Fibroblast of gingiva (primary cell): ENCODE measurements around the gene PIGT.
A peak's percentile ranks its signal among the peaks of the same experiment; 100 is the strongest.

Source experiments
- DNase-seq: peaks from one replicate; pipeline ENCODE4 v3.0.0-alpha.2; 2011; ENCODE audit warnings: low read depth

Gene PIGT

DNA sequence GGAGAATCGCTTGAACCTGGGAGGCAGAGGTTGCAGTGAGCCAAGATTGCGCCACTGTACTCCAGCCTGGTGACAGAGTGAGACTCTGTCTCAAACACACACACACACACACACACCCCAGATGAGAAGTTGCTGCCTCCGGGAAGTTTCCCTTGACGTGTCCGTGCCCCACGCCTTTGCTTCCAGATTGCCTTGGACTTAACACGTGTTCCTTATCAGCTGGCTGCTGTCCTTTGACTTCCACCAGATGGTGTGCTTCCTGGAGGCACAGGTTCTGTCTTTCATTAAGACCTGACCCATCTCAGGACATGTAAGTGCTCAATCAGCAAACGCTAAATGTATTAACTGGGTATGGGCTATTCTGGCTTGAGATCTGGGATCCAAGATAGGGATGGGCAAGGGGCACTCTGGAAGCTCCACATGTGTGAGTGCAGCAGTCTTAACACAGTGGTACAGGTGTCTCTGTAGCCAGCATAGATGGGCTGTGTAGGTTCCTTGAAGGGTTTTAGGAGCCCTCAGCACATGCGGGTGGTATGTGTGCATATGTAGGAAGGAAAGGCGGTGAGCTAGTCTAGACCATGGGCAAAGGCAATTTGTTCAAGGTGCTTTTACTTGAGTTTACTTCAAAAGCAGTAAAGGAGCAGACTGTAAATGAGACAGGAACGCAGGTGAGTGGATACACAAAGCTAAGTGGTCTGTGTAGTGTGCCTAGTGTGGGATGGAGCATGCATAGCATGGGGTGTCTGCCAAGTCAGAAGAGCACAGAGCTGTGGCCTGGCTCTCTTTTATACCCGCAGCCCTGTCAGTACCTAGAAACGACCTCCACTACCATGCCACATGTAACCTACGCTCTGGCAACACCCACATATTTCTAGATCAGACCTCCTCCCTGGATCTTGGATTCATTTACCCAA lies 11.6 kb downstream of the PIGT start:
- no peak for DNase-seq

DNA sequence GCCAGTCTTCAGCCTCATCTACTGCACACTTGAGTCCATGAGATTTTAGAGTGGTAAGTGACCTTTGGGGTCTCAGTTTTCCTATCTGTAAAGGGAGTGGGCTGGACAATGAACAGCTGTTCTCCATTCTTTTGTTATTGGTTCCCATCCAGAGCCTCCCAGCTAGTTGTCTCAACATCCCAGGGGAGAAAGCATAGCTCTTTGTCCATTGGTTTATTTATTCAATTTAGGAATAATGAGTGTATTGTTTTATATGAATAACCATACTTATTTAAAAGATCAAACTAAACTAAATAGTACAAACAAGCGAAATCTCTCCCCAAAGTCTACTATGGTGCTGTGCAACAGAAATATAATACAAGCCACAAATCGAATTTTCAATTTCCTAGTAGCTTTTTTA lies 13.7 kb downstream of the PIGT start:
- DNase-seq = no peak

DNA sequence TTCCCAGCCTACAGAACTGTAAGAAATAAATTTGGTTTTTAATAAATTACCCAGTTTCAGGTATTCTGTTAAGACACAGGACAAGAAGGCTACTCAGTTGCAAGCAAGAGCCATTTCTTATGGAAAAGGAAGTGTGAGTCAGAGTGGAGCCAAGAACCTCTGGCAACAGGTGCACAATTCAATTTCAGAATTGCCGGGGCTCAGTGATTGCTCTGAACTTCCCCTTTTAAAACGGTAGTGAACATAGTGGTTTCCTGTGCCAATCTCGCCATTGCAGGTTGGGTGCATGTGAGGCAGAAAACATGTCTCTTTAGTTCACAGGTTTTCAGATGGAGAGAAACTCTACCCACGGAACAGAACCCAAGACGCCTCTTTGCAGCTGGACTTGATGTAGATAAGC lies 16.4 kb downstream of the PIGT start:
- DNase-seq = no peak

DNA sequence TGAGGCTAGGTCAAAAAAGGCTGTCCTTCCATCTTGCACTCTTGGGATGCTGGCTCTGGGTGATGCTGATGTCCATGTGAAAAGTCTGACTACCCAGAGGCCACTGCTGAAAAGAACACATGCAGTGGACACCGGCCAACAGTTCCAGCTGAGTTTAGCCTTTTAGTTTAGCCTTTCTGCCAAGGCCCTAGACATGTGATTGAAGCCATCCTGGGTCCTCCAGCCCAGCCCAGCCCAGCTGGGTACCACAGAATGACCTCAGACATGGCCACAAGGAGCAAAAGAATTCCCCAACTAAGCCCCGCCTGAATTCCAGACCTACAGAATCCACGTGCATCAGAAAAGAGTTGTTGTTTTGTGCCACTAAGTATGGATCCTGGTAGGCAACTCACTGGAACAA lies 17.4 kb downstream of the PIGT start:
- peak; percentile 74 for DNase-seq

DNA sequence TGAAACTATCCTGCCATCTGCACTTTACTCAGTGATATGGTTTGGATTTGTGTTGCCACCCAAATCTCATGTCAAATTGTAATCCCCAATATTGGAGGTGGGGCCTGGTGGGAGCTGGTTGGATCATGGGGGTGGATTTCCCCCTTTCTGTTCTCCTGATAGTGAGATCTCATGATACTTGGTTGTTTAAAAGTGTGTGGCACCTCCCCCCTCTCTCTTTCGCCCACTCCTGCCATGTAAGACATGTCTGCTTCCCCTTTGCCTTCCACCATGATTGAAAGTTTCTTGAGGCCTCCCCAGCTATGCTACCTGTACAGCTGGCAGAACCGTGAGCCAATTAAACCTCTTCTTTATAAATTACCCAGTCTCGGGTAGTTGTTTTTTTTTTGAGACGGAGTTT lies 18.0 kb downstream of the PIGT start:
- DNase-seq = no peak

DNA sequence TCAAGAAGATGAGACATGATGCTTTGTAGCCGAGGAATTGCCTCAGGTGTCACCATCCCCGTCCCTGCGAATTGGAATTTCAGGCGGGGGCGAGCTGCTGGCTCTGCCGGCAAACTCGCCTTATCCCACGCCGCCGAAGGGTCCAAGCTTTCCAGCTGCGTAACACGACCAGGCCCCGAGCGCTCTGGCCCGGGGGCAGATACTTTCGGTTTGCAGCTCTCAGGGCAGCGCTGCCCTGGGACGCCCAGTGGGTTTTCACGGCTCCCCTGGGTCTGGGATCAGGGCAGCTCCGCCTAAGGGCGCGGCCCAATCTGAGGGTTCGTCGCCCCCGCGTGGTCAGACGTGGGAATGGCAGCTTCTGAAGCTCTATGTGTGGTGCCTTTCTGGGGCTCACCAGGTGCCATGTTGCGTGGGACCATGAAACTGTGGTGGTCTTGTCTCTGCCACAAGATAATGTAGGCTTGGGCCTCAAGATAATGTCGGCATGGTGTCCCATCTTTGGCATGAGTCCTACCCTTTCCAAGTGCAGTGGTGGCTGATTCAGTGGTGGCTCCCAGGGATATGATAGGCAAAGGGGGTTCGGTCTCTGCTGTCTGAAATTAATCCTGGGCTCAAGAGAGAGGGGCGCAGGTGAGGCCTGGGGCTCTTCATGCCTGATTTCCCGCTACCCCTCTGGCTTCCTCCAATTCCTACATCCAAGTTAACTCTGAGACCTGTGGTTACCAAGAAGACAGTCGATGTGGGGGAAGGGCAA lies 21.0 kb downstream of the PIGT start:
- DNase-seq = peak; percentile 83

DNA sequence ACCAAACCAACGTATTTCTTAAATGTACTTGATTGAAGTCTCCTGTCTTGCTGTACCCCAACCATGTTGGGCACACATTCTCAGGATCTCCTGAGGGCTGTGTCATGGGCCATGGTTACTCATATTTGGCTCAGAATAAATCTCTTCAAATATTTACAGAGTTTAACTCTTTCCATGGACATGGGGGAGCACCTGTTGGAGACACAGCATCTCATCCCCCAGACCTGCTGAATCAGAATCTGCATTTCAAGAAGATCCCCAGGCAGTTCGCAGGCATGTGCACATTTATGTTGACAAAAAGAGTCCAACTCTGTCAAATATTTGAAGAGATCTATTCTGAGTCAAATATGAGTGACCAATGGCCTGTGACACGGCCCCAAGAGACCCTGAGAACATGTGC lies 24.5 kb downstream of the PIGT start:
- no peak for DNase-seq

DNA sequence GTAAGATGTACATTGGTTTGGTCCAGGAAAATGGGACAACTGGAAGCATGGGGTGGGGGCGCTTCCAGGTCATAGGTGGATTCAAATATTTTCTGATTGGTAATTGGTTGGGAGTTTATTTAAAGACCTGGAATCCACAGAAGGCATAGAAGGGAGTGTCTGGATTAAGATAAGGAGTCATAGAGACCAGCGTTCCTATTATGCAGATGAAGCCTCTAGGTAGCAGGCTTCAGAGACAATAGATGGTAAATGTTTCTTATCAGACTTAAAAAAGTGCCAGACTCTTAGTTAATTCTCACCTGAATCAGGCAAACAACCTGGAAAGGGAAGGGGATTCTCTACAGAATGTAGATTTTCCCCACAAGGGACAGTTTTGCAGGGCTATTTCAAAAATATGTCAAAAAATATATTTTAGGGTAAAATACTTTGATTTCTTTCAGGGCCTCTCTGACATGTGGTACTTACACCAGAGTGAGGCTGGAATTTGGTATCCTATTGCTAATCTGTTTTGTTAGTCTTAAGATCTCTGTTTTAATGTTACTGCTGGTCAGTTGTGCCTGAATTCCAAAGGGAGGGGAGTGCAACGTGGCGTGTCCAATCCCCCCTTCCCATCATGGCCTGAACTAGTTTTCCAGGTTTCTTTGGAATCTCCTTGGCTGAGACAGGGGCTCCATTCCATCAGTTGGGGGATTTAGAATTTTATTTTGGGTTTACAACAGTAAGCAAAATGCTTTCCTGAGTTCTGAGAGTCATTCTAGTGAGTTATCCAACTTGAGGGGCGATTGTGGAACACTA lies 25.1 kb downstream of the PIGT start:
- DNase-seq = no peak

DNA sequence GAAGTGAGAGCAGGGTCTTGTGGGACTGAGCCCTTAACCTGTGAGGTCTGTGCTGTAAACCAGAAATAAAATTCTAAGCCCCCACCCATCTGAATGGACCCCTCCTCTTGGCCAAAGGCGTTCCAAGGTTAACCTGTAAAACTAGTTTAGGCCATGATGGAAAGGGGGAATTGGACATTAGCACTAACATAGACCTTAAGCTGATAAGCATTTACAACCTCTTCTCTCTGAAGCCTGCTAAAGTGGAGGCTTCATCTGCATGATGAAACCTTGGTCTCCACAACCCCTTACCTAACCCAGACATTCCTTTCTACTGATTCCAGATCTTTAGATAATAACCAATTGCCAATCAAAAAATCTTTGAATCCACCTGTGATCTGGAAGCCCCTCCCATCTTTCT lies 25.8 kb downstream of the PIGT start:
- no peak for DNase-seq

DNA sequence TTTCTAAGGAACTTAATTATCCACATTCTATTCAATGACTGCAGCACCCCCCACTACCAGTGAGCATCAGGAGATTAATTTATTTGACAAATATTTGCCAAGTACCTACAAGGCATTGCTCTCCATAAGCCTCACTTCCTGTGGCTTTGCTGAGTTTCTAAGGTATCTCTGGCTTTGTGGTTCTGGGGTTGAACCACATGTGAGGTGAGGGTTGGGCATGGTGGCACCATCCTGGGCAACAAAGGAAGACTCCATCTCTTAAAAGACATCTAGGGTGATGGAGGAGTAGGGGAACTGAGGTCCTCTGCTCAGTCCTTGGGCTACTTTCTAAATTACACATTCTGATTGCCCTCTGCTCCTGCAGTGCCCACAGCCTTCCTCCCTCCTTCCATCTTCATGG lies 28.1 kb downstream of the PIGT start:
- DNase-seq = no peak

DNA sequence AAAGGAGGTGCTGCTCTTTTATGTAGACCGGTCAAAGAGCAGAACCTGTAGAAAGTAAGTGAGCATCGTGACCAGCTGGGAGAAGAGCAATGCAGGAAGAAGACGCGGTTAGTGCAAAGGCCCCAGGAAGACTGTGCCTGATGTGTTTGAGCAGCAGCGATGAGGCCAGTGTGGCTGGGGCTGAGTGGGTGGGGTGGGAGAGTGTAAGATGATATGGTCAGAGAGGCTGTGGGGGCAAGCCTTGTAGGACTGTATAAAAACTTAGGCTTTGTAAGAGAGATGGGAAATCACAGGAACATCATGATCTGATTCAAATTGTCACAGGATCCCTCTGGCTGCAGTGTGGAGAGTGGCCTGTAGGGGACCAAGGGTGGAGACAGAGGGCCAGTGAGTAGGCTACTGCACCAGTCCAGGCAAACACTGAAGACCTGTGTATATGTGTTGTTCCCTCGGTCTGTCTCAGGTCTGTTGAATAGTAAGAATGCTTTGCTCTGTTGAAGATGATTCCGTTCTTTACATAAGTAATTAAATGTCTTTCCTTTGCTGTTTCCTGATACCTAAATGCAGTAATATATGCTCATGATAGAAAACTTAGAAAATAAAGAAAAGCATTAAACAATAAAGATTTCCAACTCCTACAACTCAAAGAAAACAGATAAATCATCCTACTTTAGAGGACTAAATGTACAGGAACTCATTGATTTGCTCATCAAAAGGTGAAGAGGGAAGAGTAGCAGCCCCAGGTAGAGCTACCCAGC lies 30.0 kb downstream of the PIGT start:
- DNase-seq = no peak

DNA sequence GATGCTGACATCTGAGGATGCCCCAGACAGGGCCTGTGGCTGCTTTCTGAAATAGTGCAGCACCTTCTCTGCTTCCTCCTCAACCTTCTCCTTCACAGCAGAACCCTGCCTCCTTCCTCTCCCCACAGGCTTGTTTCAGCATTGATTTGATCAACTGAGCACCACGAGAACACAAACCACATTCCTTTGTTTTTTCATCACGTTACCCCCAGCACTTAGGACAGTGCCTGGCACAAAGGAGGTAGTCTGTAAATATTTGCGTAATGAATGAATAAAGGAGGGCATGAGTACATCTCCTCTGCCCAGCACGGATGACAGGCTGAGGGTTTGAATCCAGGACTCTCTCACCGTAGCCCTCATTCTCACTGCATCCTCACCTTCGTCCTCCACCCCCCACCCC lies 32.3 kb downstream of the PIGT start:
- DNase-seq = no peak

DNA sequence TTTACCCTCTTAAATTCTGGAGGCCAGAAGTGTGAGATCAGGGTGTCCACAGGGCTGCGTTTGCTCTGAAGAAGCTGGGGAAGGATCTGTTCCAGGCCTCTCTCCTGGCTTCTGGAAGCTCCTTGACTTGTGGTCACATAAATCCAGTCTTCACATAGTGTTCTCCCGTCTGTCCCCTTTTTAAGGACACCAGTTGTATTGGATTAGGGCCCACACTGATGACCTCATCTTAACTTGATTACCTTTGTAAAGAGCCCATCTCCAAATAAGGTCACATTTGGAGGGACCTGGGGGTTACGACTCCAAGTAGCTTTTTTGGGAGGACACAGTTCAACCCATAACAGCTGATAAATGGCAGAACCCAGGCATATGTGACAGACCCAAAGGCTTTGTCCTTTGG lies 33.6 kb downstream of the PIGT start:
- no peak for DNase-seq

DNA sequence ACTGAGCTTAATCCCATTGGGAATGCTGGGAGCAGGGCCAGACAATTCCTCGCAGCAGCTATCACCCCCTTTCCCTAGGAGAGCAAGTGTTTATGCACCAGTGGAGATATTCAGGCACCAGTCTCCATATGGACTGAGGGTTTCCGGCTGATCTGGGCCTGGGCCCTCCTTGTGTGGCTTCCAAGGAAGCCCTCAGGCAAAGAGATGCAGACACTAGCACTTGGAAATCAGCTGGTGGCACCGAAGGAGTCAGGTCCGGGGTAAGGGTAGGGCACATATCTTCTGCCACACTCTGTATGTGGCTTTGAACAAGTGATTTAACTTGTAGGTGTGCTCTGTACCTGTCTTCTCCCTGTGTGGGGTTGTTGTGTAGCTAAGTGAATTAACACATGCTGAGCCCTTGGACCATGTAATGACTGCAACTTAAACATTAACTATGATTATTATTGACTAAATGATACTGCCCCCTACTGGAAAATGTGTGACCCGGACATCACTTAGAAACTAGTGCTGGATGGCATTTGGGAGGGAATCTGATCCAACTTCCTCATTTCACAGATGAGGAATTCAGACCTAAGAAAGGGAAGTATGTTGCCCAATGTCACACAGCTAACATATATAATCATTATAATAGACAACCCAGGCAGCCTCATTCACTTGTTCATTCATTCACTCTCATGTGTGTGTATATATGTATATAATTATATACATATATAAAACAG lies 34.3 kb downstream of the PIGT start:
- peak; percentile 54 for DNase-seq

DNA sequence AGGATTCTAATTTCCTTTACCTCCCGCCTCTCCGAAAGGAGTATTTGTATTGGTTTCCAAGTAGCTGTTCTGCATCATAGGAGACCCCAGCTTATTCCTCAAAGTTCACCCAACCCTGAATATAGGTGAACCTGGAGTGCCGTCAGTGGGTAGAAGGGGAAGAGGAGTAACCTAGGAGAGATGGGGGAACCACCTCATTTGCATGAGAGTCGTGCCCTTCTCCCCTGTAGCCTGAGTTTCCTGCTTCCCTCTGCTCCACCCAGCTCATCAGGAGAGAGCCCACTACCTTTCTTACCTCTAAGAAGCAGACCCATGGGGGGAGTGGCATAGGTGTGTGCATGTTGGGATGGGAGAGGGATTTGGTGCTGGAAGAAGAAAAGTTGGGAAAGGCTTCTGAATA lies 36.3 kb downstream of the PIGT start:
- no peak for DNase-seq

DNA sequence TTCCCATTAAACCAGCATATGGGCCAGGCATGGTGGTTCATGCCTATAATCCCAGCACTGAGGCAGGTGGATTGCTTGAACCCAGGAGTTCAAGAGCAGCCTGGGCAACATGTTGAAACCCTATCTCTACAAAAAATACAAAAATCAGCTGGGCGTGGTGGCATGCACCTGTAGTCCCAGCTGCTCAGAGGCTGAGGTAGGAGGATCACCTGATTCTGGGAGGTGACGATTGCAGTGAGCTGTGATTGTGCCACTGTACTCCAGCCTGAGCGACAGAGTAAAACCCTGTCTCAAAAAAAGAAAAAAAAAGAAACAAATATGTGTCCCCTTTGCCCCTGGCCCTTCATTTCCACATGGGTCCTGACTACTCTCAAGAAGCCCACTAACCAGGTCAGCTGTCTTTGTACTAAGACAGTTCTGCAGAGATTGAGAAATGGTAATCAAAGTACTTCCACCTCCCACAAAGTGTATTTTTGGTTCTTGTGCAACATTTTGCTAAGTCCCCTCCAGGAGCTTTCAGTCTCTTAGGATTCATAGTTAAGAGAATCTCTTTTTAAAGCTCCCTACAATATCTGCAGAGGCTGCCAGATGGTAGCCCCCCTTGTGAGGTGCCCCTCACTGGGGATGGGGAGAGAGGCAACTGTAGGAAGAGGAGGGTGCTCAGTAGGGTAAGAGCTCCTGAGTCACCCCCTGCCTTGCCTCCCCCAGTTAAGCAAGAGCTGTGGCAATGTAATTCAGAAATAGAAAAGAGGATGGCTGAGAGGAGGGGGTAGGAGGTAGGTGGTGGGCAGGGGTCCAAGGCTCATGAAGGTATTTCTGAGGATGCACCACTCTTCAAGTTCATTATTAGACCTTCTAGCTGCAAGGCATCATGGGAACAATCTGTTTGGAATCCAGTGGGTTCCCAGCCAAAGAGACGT lies 37.1 kb downstream of the PIGT start:
- DNase-seq = no peak

DNA sequence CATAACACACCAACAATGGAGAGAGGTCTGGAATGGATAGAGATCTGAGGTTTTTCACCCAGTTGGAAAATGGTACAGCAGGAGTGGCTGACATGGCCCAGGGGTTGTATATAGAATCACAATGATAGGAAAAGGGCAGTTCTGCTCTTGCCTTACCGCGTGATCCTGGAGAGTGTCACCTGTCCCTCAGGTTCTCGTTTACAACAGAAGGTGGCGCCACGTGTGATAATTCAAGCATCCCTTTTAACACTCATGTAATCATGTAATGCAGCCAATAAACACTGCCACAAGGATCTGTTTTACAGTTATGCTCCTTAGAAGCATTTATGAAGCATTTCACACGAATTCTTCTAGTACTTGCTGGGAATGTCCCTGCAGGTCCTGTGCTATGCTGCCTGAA lies 40.7 kb downstream of the PIGT start:
- DNase-seq = no peak

DNA sequence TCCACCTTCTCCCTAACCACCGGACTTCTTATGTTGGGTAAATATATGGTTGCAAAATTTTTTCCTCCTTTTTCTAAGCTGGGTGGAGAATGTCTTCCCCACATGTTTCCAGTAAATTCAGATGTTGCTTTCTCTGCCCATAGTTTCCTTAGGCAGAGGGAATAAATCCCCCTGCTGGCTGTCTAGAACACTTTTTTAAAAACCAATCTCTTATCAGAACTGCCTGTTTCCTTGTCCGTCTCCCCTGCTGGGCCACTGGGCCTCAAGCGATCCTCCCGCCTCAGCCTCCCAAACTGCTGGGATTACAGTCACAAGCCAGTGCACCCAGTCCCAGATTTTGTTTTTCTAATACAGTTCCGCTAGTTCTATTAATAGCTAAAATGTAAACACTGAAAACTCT lies 43.7 kb downstream of the PIGT start:
- peak; percentile 17 for DNase-seq

DNA sequence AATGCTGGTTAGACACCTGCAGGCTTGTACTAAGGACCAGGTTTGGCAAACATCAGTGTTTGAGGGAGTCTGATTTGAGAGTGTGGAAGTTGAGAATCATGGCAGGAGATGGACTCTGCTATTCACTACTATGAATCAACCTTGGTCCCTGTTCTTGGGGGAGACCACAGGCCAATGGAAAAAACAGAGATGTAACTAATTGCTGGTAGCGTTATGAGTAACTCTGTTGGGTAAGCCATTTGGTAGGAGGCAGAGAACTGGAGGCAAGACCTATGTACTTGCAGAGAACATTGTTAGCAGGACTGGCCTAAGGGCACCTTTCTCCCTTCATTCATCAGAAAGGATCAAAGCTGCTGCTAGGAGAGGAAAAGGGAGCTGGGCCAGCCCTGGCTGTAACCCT lies 45.3 kb downstream of the PIGT start:
- DNase-seq = no peak
